ENCODE measurements around the gene CIAO2A. TPM values are rescaled to one million over a fixed set of nuclear protein-coding genes. Genes with fewer than 3 reads are reported as not detected.

Gene CIAO2A
- total RNA-seq, 4 donors from 2014 or later = 26.6 to 65.2 (median 55.1) TPM

DNA sequence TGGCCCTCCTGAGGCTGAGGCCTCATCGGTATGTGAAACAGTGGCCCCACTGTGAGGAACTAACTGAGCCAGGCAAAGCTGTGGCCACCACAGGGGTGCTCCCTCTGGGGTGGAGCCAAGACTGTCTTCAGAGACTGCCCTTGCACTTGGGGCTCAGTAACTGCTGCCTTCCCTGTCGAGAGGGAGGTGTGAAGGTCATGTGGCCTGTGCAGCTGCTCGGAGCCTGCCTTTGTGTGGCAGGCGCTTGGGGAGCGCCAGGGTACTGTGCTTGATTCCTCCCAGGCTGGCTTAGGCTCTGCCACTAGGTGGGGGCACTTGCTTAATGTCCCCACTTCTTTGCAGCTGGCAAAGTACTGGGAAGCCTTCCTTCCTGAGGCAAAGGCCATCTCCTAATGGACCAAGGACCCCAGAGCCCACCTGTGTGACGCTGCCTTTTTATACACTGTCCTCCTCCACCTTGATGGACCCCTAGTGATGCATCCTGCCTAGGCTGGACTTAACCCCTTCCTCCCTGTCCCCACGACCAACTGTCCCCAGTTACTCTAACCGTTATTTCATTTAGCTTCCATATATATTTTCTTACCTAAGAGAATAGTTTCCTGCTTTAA lies 43.7 kb upstream of the CIAO2A start:
- H3K27ac ChIP-seq = no peak overlapping the region
- TF ChIP-seq POLR2A (IDR thresholded peaks at IDR 0.05) = no peak
- TF ChIP-seq, protein P1, sequence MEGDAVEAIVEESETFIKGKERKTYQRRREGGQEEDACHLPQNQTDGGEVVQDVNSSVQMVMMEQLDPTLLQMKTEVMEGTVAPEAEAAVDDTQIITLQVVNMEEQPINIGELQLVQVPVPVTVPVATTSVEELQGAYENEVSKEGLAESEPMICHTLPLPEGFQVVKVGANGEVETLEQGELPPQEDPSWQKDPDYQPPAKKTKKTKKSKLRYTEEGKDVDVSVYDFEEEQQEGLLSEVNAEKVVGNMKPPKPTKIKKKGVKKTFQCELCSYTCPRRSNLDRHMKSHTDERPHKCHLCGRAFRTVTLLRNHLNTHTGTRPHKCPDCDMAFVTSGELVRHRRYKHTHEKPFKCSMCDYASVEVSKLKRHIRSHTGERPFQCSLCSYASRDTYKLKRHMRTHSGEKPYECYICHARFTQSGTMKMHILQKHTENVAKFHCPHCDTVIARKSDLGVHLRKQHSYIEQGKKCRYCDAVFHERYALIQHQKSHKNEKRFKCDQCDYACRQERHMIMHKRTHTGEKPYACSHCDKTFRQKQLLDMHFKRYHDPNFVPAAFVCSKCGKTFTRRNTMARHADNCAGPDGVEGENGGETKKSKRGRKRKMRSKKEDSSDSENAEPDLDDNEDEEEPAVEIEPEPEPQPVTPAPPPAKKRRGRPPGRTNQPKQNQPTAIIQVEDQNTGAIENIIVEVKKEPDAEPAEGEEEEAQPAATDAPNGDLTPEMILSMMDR (IDR thresholded peaks at IDR 0.05 in 4 of 5, conservative IDR thresholded peaks at IDR 0.05 in 1 of 5) = peak in 1 of 5 experiments; percentile 15
- intact Hi-C loops (cut with DNase I; ENCODE audit: low total_unique reads) (no loop called here), in situ Hi-C loops (cut with MboI; ENCODE audit: low sequenced_read_pairs in 4 of 4) (no loop called here)
- H3K9me3 ChIP-seq = no peaks in the 10 kb centered on the region
- DNase-seq (no peak), ATAC-seq (peak in 1 of 2 donors; percentile 39)
- H3K36me3 ChIP-seq = peaks cover 0 to 75% of the 10 kb centered on the region in 2 donors
- no peaks in the 10 kb centered on the region for H3K27me3 ChIP-seq
- no peaks in the 10 kb centered on the region for H3K4me1 ChIP-seq
- no peak overlapping the region for H3K4me3 ChIP-seq

DNA sequence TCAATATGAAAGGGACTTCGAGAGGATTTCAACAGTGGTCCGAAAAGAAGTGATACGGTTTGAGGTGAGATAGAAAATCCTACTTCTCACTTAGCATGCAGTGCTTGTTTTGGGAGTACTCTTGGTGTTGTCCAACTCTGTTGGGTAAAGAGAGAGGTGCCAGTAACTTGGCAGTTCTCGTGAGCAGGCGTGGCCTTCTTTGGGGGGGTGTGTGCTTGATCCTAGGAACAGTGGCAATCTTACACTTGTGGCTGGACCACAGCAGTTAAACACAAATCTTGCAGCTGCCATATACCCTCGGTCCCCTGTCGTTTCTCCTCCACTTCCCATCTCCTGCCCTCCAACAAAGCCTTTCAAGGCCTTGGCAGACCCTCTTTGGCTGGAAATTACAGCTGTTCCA lies 42.7 kb upstream of the CIAO2A start:
- ATAC-seq (no peak), DNase-seq (no peak)
- no peaks in the 10 kb centered on the region for H3K9me3 ChIP-seq
- no peaks in the 10 kb centered on the region for H3K4me1 ChIP-seq
- H3K27me3 ChIP-seq = no peaks in the 10 kb centered on the region
- no peak overlapping the region for H3K4me3 ChIP-seq
- TF ChIP-seq, protein P1 (IDR thresholded peaks at IDR 0.05 in 4 of 5, conservative IDR thresholded peaks at IDR 0.05 in 1 of 5) = no peak
- no peak for TF ChIP-seq POLR2A (IDR thresholded peaks at IDR 0.05)
- peaks cover 0 to 80% of the 10 kb centered on the region in 2 donors for H3K36me3 ChIP-seq
- in situ Hi-C loops (cut with MboI; ENCODE audit: low sequenced_read_pairs in 4 of 4) = no loop called here
- intact Hi-C loops (cut with DNase I; ENCODE audit: low total_unique reads) = no loop called here
- no peak overlapping the region for H3K27ac ChIP-seq

DNA sequence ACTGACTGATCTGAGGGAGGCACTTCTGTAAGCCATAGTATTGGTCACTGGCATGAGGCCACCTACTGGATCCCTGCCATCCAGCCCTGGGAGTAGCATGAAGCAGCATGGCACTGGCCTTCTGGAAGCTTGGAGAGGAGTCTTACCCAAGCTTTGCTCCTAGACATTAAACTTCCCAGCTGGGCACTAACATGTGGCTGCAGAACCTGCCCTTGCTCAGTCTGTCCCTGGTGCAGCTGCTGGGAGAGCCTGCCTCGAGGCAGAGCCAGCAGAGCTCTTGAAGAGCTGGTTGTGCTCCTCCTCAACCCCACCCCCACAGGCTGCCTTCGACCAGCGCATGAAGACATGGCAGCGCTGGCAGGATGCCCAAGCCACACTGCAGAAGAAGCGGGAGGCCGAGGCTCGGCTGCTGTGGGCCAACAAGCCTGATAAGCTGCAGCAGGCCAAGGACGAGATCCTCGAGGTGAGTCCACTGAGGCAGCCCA lies 40.7 kb upstream of the CIAO2A start:
- no peak for TF ChIP-seq POLR2A (IDR thresholded peaks at IDR 0.05)
- TF ChIP-seq, protein P1 (IDR thresholded peaks at IDR 0.05 in 4 of 5, conservative IDR thresholded peaks at IDR 0.05 in 1 of 5) = no peak
- ATAC-seq (no peak), DNase-seq (no peak)
- in situ Hi-C loops (cut with MboI; ENCODE audit: low sequenced_read_pairs in 4 of 4) = no loop called here
- Histone ChIP-seq H3K4me1 (no peaks in the 10 kb centered on the region), H3K27me3 (no peaks in the 10 kb centered on the region), H3K9me3 (no peaks in the 10 kb centered on the region), H3K27ac (no peak overlapping the region), H3K36me3 (peaks cover 8 to 95% of the 10 kb centered on the region in 2 donors), H3K4me3 (no peak overlapping the region)
- intact Hi-C loops (cut with DNase I; ENCODE audit: low total_unique reads) = no loop called here

DNA sequence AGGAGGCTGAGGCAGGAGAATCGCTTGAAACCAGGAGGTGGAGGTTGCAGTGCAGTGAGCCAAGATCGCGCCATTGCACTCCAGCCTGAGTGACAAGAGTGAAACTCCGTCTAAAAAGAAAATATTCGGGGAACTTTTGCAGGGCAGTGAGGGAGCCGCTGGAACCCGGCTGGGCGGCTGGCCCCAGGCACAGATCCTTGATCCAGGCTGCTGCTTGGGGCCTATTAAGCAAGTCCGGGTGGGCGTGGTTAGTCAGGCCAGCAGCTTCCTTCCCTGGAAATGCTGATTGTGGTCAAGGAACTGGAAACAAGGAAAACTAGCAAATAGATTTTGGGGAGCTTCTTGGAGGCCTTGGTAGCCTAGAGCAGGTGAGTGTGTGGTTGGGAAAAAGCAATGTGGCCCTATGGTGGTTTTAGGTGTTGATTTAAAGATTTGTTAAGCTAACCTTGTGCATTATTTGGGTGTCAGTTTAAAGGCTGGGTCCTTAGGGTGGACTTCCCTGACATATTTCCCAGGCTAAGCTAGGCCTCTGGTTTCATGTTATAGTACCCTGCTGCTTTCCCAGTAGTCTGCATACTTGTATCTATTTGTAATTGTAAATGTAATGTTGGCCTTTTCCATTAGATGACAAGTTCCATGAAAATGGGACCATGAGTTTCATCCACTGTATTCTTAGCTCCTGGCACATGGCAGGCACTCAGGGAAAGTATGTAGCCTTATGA lies 40.1 kb upstream of the CIAO2A start:
- Histone ChIP-seq H3K4me3 (no peak overlapping the region), H3K9me3 (no peaks in the 10 kb centered on the region), H3K36me3 (peaks cover 8 to 98% of the 10 kb centered on the region in 2 donors), H3K4me1 (no peaks in the 10 kb centered on the region), H3K27ac (no peak overlapping the region), H3K27me3 (no peaks in the 10 kb centered on the region)
- intact Hi-C loops (cut with DNase I; ENCODE audit: low total_unique reads) (no loop called here), in situ Hi-C loops (cut with MboI; ENCODE audit: low sequenced_read_pairs in 4 of 4) (no loop called here)
- TF ChIP-seq, protein P1 (IDR thresholded peaks at IDR 0.05 in 4 of 5, conservative IDR thresholded peaks at IDR 0.05 in 1 of 5) = no peak
- TF ChIP-seq POLR2A (IDR thresholded peaks at IDR 0.05) = no peak
- DNase-seq (no peak), ATAC-seq (no peak)
